GM12865 (cell line): ENCODE results near the gene DNAH12.
"Not testable (repeated sequence)": the region's sequence is repeated elsewhere in the genome, so short reads cannot be mapped to it uniquely, and the experiment has no call there.

Source experiments
- DNase-seq: peaks from one replicate; pipeline ENCODE4 v3.0.0; 2010; ENCODE audit warnings: low read depth
- H3K4me3 ChIP-seq: 2 replicates; pipeline ENCODE4 v1.5.1; 2011; ENCODE audit warnings: mild to moderate bottlenecking, low read depth, low read length, control low read depth
- CTCF ChIP-seq: IDR thresholded peaks from 2 replicates; pipeline ENCODE4 v1.5.1; 2011; ENCODE audit warnings: low read length, control low read depth, low read depth, inconsistent platforms; ENCODE audit not compliant: insufficient read depth; ENCODE audit errors: missing control alignments

DNAH12 gene

DNA sequence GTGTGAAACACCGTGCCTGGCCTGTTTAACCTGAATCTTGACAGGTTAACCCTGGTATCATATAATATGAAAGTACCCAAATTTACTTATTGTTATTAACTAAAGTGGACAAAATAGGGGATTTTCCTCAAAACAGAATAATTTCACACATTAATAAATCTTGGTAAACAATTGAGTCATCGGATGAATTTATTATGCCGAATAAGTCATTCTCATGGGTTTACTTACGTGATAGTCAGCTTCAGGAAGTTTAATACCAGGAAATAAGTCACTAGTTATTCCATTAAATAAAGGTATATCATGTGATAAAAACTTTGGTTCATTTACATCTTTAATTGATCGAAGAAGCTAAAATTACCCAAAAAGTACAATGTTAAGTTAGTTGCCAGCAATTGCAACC lies 99.7 kb downstream of the DNAH12 start:
- H3K4me3 ChIP-seq: no peak overlapping the region
- TF ChIP-seq CTCF: no peak
- no peak for DNase-seq

DNA sequence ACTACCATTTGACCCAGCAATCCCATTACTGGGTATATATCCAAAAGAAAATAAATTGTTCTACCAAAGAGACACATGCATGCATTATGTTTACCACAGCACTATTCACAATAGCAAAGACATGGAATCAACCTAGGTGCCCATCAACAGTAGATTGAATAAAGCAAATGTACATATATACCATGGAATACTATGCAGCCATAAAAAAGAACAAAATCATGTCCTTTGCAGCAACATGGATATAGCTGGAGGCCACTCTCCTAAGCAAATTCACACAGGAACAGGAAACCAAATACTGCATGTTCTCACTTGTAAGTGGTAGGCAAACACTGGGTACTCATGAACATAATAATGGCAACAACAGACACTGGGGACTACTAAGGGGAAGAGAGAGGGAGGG lies 104.0 kb downstream of the DNAH12 start:
- not testable (repeated sequence) for DNase-seq, H3K4me3 ChIP-seq

DNA sequence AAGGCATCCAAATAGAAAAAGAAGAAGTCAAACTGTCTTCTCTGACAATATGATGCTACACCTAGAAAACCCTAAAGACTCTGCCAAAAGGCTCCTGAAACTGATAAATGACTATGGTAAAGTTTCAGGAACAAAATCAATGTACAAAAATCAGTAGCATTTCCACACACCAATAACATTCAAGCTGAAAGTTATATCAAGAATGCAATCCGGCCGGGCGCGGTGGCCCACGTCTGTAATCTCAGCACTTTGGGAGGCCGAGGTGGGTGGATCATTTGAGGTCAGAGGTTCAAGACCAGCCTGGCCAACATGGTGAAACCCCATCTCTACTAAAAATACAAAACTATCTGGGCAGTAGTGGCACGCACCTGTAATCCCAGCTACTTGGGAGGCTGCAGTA lies 105.7 kb downstream of the DNAH12 start:
- peak; percentile 64 for DNase-seq
- H3K4me3 ChIP-seq: not testable (repeated sequence)

- no peak for DNase-seq
- no peak overlapping the region for H3K4me3 ChIP-seq
- TF ChIP-seq CTCF: no peak
Observed at GRCh38 chr3:57436195-57436761, 107.9 kb downstream of the DNAH12 start.

- peak; percentile 21 for TF ChIP-seq CTCF
- H3K4me3 ChIP-seq: no peak overlapping the region
- peak; percentile 12 for DNase-seq
Observed at GRCh38 chr3:57434041-57434440, 110.1 kb downstream of the DNAH12 start.

DNA sequence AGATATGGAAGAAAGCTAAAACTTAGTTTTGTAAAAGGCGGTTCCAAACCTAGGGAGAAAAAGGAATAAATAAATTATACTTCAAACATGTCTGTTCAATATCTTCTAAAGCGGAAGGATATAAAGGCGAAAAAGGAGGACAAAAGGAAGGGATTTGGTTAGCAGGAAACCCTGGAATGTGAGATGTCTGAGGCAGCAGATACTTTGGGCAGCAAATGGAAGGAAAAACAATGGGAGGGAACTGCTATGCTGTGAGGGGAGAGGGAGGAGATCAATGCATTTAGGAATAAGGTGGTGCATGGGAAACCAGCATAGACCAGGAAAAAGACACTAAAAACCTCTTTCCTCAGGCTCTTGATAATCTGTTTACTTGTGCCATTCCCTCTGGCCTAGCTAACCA lies 120.8 kb downstream of the DNAH12 start:
- TF ChIP-seq CTCF: no peak
- DNase-seq: no peak
- H3K4me3 ChIP-seq: no peak overlapping the region

GRCh38 chr3:57421336-57421735 lies 122.8 kb downstream of the DNAH12 start:
- DNase-seq: no peak
- H3K4me3 ChIP-seq: no peak overlapping the region
- TF ChIP-seq CTCF: no peak

- no peak overlapping the region for H3K4me3 ChIP-seq
- DNase-seq: no peak
- TF ChIP-seq CTCF: no peak
Observed at GRCh38 chr3:57420001-57420400, 124.1 kb downstream of the DNAH12 start.
